Gastrocnemius medialis (tissue), 4 donors: ENCODE results near the gene IL16. TPM values are rescaled to one million over a fixed set of nuclear protein-coding genes. Genes with fewer than 3 reads are reported as not detected.

ENCODE experiments used
- ATAC-seq, 2 donors: fragments of 150-250 bp; one replicate each; pipeline ENCODE4 v1.9.1; 2016
- DNase-seq, 2 donors: peaks; one replicate each; pipeline ENCODE4 v3.0.0-alpha.2; 2019
- H3K27ac ChIP-seq, 4 donors: fragments of 200-600 bp; sonication (generic); 1 replicate in 1 of 4; 2 replicates in 3 of 4; pipeline ENCODE4 v1.5.1; 2016 to 2018; ENCODE audit warnings: mild to moderate bottlenecking in 2 of 4, moderate library complexity in 1 of 4
- H3K27me3 ChIP-seq, 3 donors: fragments of 200-600 bp; sonication (generic) in 2 of 3; 1 replicate in 1 of 3; 2 replicates in 2 of 3; pipeline versions ENCODE4 v1.5.1 to v1.6.0; 2016 to 2019; ENCODE audit warnings: mild to moderate bottlenecking in 1 of 3, moderate library complexity in 1 of 3
- H3K36me3 ChIP-seq, 2 donors: fragments of 200-600 bp; sonication (generic) in 1 of 2; one replicate each; pipeline ENCODE4 v1.5.1; 2017 to 2018
- H3K4me1 ChIP-seq, 2 donors: fragments of 200-600 bp; sonication (generic) in 1 of 2; one replicate each; pipeline ENCODE4 v1.5.1; 2016 to 2017; ENCODE audit warnings: mild to moderate bottlenecking in 2 of 2
- H3K4me3 ChIP-seq, 4 donors: fragments of 200-600 bp; sonication (generic) in 3 of 4; 1 replicate in 1 of 4; 2 replicates in 3 of 4; pipeline ENCODE4 v1.5.1; 2016 to 2019; ENCODE audit warnings: mild to moderate bottlenecking in 2 of 4
- H3K9me3 ChIP-seq, 3 donors: fragments of 200-600 bp; sonication (generic) in 2 of 3; 1 replicate in 1 of 3; 2 replicates in 2 of 3; pipeline ENCODE4 v1.5.1; 2016 to 2019
- POLR2A ChIP-seq, 2 donors: fragments of 450-650 bp; IDR thresholded peaks; one replicate each; pipeline ENCODE4 v1.6.1; 2017; ENCODE audit warnings: antibody characterized with exemption in 2 of 2, mild to moderate bottlenecking in 2 of 2, moderate library complexity in 2 of 2
- in situ Hi-C, 4 donors: fragments of 200-750 bp; cut with MboI; loops; one replicate each; pipeline versions ENCODE4 v1.15.0 to v1.8.0; 2017; ENCODE audit warnings: low sequenced_read_pairs in 4 of 4
- intact Hi-C: fragments of 100-400 bp; cut with DNase I; formaldehyde crosslinking; loops from one replicate; pipeline ENCODE4 v1.15.1; 2023; ENCODE audit warnings: low total_unique reads
- total RNA-seq, 4 donors: library from RNA; depleted of rRNA; stranded (reverse); fragments of >200 nt; gene quantifications; one replicate each; pipeline versions ENCODE4 v1.1.0 to v1.2.3, GENCODE V29; 2016
- TF ChIP-seq, protein P1 (sequence below), 5 experiments: fragments of 450-650 bp in 3 of 5; fragments of 200-600 bp in 2 of 5; sonication (generic) in 2 of 5; IDR thresholded peaks in 4 of 5; conservative IDR thresholded peaks in 1 of 5; 1 replicate in 4 of 5; 2 replicates in 1 of 5; pipeline ENCODE4 v1.5.1; 2016 to 2019; ENCODE audit warnings: antibody characterized with exemption in 5 of 5, mild to moderate bottlenecking in 3 of 5, moderate library complexity in 3 of 5

Gene IL16
- total RNA-seq, 4 donors from 2014 or later = 3.3 to 4.5 (median 4.3) TPM

DNA sequence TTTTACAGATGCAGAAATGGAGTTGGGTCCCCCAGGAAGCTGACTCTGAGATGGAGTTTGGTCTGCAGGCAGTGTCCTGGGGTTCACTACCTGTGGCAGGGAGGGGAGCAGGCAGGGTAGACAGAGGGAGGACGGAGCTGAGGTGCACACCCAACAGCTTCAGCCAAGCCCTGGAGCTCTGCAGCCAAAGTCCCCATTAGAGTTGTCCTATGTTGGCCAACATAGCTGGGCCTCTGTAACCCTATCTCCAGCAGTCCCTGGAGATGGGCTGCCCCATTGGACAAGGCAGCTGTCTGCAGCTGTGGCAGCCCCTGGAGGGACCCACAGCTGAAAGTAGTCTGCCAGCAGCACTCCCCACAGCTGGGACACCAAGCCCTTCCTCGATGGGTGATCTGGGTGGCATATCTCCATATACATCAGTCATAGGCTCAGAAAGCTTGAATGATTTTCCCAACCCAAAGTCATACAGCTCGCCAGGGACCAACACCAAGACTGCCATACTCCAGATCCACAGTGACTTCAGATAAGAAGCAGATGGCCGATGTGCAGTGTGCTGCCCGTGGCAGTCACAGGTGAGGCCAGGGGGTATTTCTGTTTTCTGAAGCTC lies 95.3 kb downstream of the IL16 start:
- TF ChIP-seq POLR2A (IDR thresholded peaks at IDR 0.05) = no peak
- TF ChIP-seq, protein P1, sequence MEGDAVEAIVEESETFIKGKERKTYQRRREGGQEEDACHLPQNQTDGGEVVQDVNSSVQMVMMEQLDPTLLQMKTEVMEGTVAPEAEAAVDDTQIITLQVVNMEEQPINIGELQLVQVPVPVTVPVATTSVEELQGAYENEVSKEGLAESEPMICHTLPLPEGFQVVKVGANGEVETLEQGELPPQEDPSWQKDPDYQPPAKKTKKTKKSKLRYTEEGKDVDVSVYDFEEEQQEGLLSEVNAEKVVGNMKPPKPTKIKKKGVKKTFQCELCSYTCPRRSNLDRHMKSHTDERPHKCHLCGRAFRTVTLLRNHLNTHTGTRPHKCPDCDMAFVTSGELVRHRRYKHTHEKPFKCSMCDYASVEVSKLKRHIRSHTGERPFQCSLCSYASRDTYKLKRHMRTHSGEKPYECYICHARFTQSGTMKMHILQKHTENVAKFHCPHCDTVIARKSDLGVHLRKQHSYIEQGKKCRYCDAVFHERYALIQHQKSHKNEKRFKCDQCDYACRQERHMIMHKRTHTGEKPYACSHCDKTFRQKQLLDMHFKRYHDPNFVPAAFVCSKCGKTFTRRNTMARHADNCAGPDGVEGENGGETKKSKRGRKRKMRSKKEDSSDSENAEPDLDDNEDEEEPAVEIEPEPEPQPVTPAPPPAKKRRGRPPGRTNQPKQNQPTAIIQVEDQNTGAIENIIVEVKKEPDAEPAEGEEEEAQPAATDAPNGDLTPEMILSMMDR (IDR thresholded peaks at IDR 0.05 in 4 of 5, conservative IDR thresholded peaks at IDR 0.05 in 1 of 5) = no peak
- H3K27ac ChIP-seq = no peak overlapping the region
- H3K4me1 ChIP-seq = peaks cover 4 to 19% of the 10 kb centered on the region in 2 donors
- in situ Hi-C loops (no loop called here), intact Hi-C loops (no loop called here)
- H3K36me3 ChIP-seq = no peaks in the 10 kb centered on the region
- no peaks in the 10 kb centered on the region for H3K27me3 ChIP-seq
- DNase-seq (no peak), ATAC-seq (no peak)
- H3K4me3 ChIP-seq = no peak overlapping the region
- H3K9me3 ChIP-seq = no peaks in the 10 kb centered on the region

DNA sequence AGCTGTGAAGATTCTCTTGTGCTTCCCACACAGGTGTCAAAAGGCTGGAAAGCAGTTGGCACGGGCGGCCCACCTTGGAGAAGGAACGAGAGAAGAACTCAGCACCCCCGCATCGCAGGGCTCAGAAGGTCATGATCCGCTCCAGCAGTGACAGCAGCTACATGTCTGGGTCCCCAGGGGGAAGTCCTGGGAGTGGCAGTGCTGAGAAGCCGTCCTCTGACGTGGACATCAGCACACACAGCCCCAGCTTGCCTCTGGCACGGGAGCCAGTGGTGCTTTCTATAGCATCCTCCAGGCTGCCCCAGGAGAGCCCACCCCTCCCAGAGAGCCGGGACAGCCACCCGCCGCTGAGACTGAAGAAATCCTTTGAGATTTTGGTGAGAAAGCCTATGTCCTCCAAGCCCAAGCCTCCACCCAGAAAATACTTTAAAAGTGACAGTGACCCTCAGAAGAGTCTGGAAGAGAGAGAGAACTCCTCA lies 95.9 kb downstream of the IL16 start:
- no peak for DNase-seq
- no peaks in the 10 kb centered on the region for H3K36me3 ChIP-seq
- H3K27ac ChIP-seq = no peak overlapping the region
- intact Hi-C loops (no loop called here), in situ Hi-C loops (no loop called here)
- no peaks in the 10 kb centered on the region for H3K27me3 ChIP-seq
- H3K4me1 ChIP-seq = peaks cover 4 to 19% of the 10 kb centered on the region in 2 donors
- no peak for TF ChIP-seq POLR2A (IDR thresholded peaks at IDR 0.05)
- TF ChIP-seq, protein P1 (IDR thresholded peaks at IDR 0.05 in 4 of 5, conservative IDR thresholded peaks at IDR 0.05 in 1 of 5) = no peak
- no peak overlapping the region for H3K4me3 ChIP-seq
- ATAC-seq = no peak
- H3K9me3 ChIP-seq = no peaks in the 10 kb centered on the region

DNA sequence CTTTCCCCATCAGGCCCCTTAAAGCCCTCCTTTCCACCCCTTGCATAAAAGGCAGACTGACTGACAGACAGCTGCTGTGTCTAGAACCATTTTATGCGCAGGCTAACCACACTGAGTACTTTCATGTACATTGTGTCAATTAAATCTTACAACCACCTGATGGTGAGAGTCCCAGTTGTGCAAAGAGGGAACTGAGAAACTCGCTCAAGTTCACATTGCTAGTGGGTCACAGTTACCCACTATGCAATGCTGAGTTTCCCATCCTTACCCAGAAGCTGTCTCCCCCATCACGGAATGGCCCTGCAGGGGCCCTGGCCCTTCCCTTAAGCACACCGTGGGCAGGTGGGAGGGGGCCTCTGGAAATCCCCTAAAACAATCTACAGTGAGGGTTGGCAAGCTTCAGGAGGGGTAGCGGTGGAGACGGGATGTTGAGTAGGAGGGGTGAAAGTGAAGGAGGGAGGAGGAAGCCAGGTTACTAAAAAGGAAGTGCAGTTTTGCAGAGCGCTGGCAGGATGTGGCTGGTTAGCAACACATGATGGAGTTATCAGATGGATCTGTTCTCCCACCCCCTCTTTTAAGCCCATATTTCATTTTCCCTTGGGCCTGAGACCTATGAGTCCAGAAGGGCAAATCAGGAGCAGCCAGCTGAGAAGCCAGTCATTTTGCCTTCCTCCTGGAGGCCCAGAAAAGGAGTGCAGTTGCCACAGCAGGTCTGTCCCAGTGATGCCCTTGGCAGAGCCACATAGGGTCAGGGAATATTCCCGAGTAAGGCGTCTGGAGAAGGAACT lies 97.2 kb downstream of the IL16 start:
- TF ChIP-seq POLR2A (IDR thresholded peaks at IDR 0.05) = no peak
- TF ChIP-seq, protein P1 (IDR thresholded peaks at IDR 0.05 in 4 of 5, conservative IDR thresholded peaks at IDR 0.05 in 1 of 5) = no peak
- no peak overlapping the region for H3K4me3 ChIP-seq
- DNase-seq = no peak
- in situ Hi-C loops = no loop called here
- H3K27me3 ChIP-seq = no peaks in the 10 kb centered on the region
- peaks cover 4 to 19% of the 10 kb centered on the region in 2 donors for H3K4me1 ChIP-seq
- intact Hi-C loops = no loop called here
- no peaks in the 10 kb centered on the region for H3K36me3 ChIP-seq
- no peak overlapping the region for H3K27ac ChIP-seq
- peak in 1 of 2 donors; percentile 13 for ATAC-seq
- no peaks in the 10 kb centered on the region for H3K9me3 ChIP-seq

DNA sequence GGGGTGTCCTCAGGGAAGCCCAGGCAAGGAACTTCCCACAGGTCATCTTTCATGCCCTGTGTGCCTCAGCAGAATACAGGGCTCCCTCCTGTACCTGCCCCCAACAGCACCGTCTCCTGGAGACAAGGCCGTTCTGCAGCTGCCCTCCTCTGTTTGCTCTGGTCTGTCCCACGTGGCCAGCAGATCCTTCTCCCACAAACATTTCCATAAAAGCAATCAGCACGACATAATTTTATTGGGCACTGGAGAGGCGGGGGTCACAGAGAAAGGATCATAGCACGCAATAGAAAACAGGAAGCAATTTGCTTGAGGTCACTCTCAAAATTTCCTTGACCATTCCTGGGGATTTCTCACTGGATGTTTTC lies 97.8 kb downstream of the IL16 start:
- no peaks in the 10 kb centered on the region for H3K9me3 ChIP-seq
- ATAC-seq (no peak), DNase-seq (no peak)
- no peak overlapping the region for H3K27ac ChIP-seq
- no peaks in the 10 kb centered on the region for H3K27me3 ChIP-seq
- H3K36me3 ChIP-seq = no peaks in the 10 kb centered on the region
- H3K4me1 ChIP-seq = peaks cover 4 to 19% of the 10 kb centered on the region in 2 donors
- H3K4me3 ChIP-seq = no peak overlapping the region
- TF ChIP-seq POLR2A (IDR thresholded peaks at IDR 0.05) = no peak
- TF ChIP-seq, protein P1 (IDR thresholded peaks at IDR 0.05 in 4 of 5, conservative IDR thresholded peaks at IDR 0.05 in 1 of 5) = no peak
- in situ Hi-C loops = no loop called here
- intact Hi-C loops = no loop called here
